K562 (cell line): ENCODE measurements around the gene HJV. TPM values are rescaled to one million over a fixed set of nuclear protein-coding genes. Genes with fewer than 3 reads are reported as not detected.

Source experiments
- AFF1 ChIP-seq, 2 experiments: fragments of 450-650 bp; IDR thresholded peaks; 2 replicates each; pipeline ENCODE4 v1.6.1; 2018; ENCODE audit warnings: mild to moderate bottlenecking in 2 of 2, low read depth in 1 of 2; ENCODE audit not compliant: partially characterized antibody in 2 of 2
- CBX1 ChIP-seq: sonication (generic); IDR thresholded peaks from 2 replicates; pipeline ENCODE4 v1.6.1; 2016; ENCODE audit warnings: antibody characterized with exemption, low read depth, mild to moderate bottlenecking
- ELF2 ChIP-seq: fragments of 250-450 bp; sonication (Bioruptor Pico); IDR thresholded peaks from 2 replicates; pipeline ENCODE4 v1.5.0; 2021; ENCODE audit warnings: mild to moderate bottlenecking
- FOXK2 ChIP-seq, 2 experiments: fragments of 450-650 bp; IDR thresholded peaks in 1 of 2; conservative IDR thresholded peaks in 1 of 2; 2 replicates each; pipeline ENCODE4 v1.6.1; 2016; ENCODE audit warnings: low read depth in 2 of 2, mild to moderate bottlenecking in 1 of 2
- FOXM1 ChIP-seq, 2 experiments: fragments of 450-650 bp in 1 of 2; sonication (generic) in 1 of 2; formaldehyde crosslinking in 1 of 2; IDR thresholded peaks; 2 replicates each; pipeline versions ENCODE4 v1.6.1 to v1.9.0; 2017 to 2022; ENCODE audit warnings: low read depth in 2 of 2, mild to moderate bottlenecking in 2 of 2, missing genetic modification reagents in 1 of 2, moderate library complexity in 1 of 2
- PBX2 ChIP-seq, 2 experiments: IDR thresholded peaks in 1 of 2; conservative IDR thresholded peaks in 1 of 2; 2 replicates each; pipeline ENCODE4 v1.6.1; 2016; ENCODE audit warnings: low read depth in 2 of 2, mild to moderate bottlenecking in 1 of 2, missing compliant biosample characterization in 1 of 2, missing genetic modification characterization in 1 of 2, moderate library complexity in 1 of 2
- PHF8 ChIP-seq: fragments of 200-600 bp; sonication (generic); IDR thresholded peaks from 2 replicates; pipeline ENCODE4 v1.6.1; 2012; ENCODE audit warnings: mixed run types, mild to moderate bottlenecking, inconsistent platforms, low read length, moderate library complexity, borderline replicate concordance
- RUNX1 ChIP-seq: sonication (generic); IDR thresholded peaks from 2 replicates; pipeline ENCODE4 v1.6.1; 2016; ENCODE audit warnings: antibody characterized with exemption, low read depth
- TFAP4 ChIP-seq: sonication (generic); formaldehyde crosslinking; IDR thresholded peaks from 2 replicates; pipeline ENCODE4 v1.8.0; 2022; ENCODE audit warnings: missing genetic modification reagents, mild to moderate bottlenecking, moderate library complexity, borderline replicate concordance
- THRB ChIP-seq: fragments of 450-650 bp; formaldehyde crosslinking; conservative IDR thresholded peaks from 2 replicates; pipeline ENCODE4 v1.4.0; 2022; ENCODE audit warnings: mild to moderate bottlenecking, missing genetic modification characterization
- ZBTB26 ChIP-seq: fragments of 450-650 bp; formaldehyde crosslinking; IDR thresholded peaks from 2 replicates; pipeline ENCODE4 v1.4.0; 2022; ENCODE audit warnings: missing genetic modification characterization
- ZNF277 ChIP-seq: fragments of 250-450 bp; sonication (Bioruptor Pico); IDR thresholded peaks from 2 replicates; pipeline ENCODE4 v1.8.0; 2022; ENCODE audit warnings: inconsistent platforms, mild to moderate bottlenecking, moderate library complexity, borderline replicate concordance
- ZNF77 ChIP-seq: fragments of 250-450 bp; sonication (Bioruptor Pico); IDR thresholded peaks from 2 replicates; pipeline ENCODE4 v1.5.0; 2020
- polyA plus RNA-seq, 8 experiments: library from polyadenylated mRNA; depleted of rRNA in 4 of 8; stranded (reverse) in 5 of 8; unstranded in 3 of 8; fragments of >200 nt; fragmentation: Nextera tagmentation in 2 of 8; fragmentation: Illumina TruSeq in 1 of 8; extraction: Ambion mirVana in 2 of 8; extraction: Trizol in 1 of 8; gene quantifications; 2 replicates each; pipeline versions ENCODE4 v1.2.1 to v1.2.3, GENCODE V29; 2011 to 2014; ENCODE audit warnings: inconsistent platforms in 1 of 8, missing spikeins in 1 of 8
- total RNA-seq, 7 experiments: library from RNA; depleted of rRNA in 6 of 7; stranded (reverse); fragments of >200 nt in 6 of 7; fragmentation: Illumina TruSeq in 2 of 7; extraction: Trizol in 2 of 7; gene quantifications; 2 replicates each; pipeline versions ENCODE4 v1.2.1 to v1.2.3, GENCODE V29; 2011 to 2021; ENCODE audit warnings: low replicate concordance in 1 of 7

Gene HJV
- total and polyA plus RNA-seq, 9 of the 15 experiments (the other 6 are each of a cell fraction or from before 2014, with no cell fraction given): 1.0 to 6.6 (median 2.4) TPM

- TF ChIP-seq FOXM1 (IDR thresholded peaks at IDR 0.05; ENCODE audit: low read depth): no peak
- no peak for TF ChIP-seq FOXM1 (CRISPR knock-in tag; IDR thresholded peaks at IDR 0.05; ENCODE audit: low read depth)
- peak; percentile 100 for TF ChIP-seq ZBTB26
- TF ChIP-seq ZNF77 (CRISPR knock-in tag): peak; percentile 96
- TF ChIP-seq RUNX1: peak; percentile 87; the same call in 1 of the 2 replicates
- TF ChIP-seq THRB (CRISPR knock-in tag): peak; percentile 99
- TF ChIP-seq PBX2 (CRISPR knock-in tag; IDR thresholded peaks at IDR 0.05; ENCODE audit: low read depth): no peak
- TF ChIP-seq PBX2 (tag; conservative IDR thresholded peaks at IDR 0.05; ENCODE audit: low read depth): no peak
- TF ChIP-seq PHF8: no peak
- TF ChIP-seq ZNF277 (CRISPR knock-in tag): no peak
- peak; percentile 51; the same call in 1 of the 2 replicates for TF ChIP-seq CBX1
- peak; percentile 67 for TF ChIP-seq ELF2 (CRISPR knock-in tag)
- TF ChIP-seq FOXK2 (conservative IDR thresholded peaks at IDR 0.05 in 1 of 2, IDR thresholded peaks at IDR 0.05 in 1 of 2; ENCODE audit: low read depth in 2 of 2): peak in 1 of 2 experiments; percentile 12; a peak in 1 of 4 replicates
- TF ChIP-seq AFF1 (IDR thresholded peaks at IDR 0.05; ENCODE audit: low read depth in 1 of 2, partially characterized antibody in 2 of 2): peak; percentile 21 to 63
- no peak for TF ChIP-seq TFAP4 (CRISPR knock-in tag)
Observed at GRCh38 chr1:145991735-145992412, 29.7 kb downstream of the HJV start (continued).
